H9 (cell line): ENCODE data around the gene B9D2. TPM values are rescaled to one million over a fixed set of nuclear protein-coding genes. Genes with fewer than 3 reads are reported as not detected.

Experiments
- DNase-seq: peaks from one replicate; pipeline ENCODE4 v3.0.0-alpha.2; 2017
- H2AFZ ChIP-seq: one replicate; pipeline ENCODE4 v1.6.1; 2013; ENCODE audit warnings: mild to moderate bottlenecking, low read length, control low read depth, moderate library complexity
- H2AK5ac ChIP-seq: 2 replicates; pipeline ENCODE4 v1.6.1; 2013; ENCODE audit warnings: low read length, control low read depth, mixed read lengths; ENCODE audit not compliant: insufficient read length
- H2BK120ac ChIP-seq: one replicate; pipeline ENCODE4 v1.6.1; 2013; ENCODE audit warnings: low read depth, mild to moderate bottlenecking, low read length, control low read depth, inconsistent platforms; ENCODE audit not compliant: poor library complexity, severe bottlenecking
- H2BK12ac ChIP-seq: 2 replicates; pipeline ENCODE4 v1.6.1; 2013; ENCODE audit warnings: low read length, control low read depth, mixed read lengths, low read depth; ENCODE audit not compliant: insufficient read length
- H2BK15ac ChIP-seq: 2 replicates; pipeline ENCODE4 v1.6.1; 2013; ENCODE audit warnings: low read depth, low read length, control low read depth
- H2BK20ac ChIP-seq: one replicate; pipeline ENCODE4 v1.6.1; 2013; ENCODE audit warnings: low read depth, mild to moderate bottlenecking, low read length, control low read depth, inconsistent platforms; ENCODE audit not compliant: poor library complexity, severe bottlenecking
- H2BK5ac ChIP-seq: 2 replicates; pipeline ENCODE4 v1.6.1; 2013; ENCODE audit warnings: low read length, control low read depth, mixed read lengths; ENCODE audit not compliant: insufficient read length
- H3K14ac ChIP-seq: 2 replicates; pipeline ENCODE4 v1.6.1; 2013; ENCODE audit warnings: low read length, control low read depth; ENCODE audit not compliant: insufficient read depth
- H3K18ac ChIP-seq: 2 replicates; pipeline ENCODE4 v1.6.1; 2013; ENCODE audit warnings: low read depth, mild to moderate bottlenecking, mixed read lengths, low read length, control low read depth; ENCODE audit not compliant: insufficient read length
- H3K23ac ChIP-seq: 2 replicates; pipeline ENCODE4 v1.6.1; 2013; ENCODE audit warnings: low read length, control low read depth, mixed read lengths, low read depth; ENCODE audit not compliant: insufficient read length
- H3K23me2 ChIP-seq: 2 replicates; pipeline ENCODE4 v1.6.1; 2013; ENCODE audit warnings: low read depth, mild to moderate bottlenecking, mixed read lengths, low read length, control low read depth; ENCODE audit not compliant: insufficient read length, poor library complexity, severe bottlenecking
- H3K27ac ChIP-seq: 2 replicates; pipeline ENCODE4 v1.5.1; 2013; ENCODE audit warnings: low read length, control low read depth, mixed read lengths, low read depth; ENCODE audit not compliant: insufficient read length
- H3K27me3 ChIP-seq: 2 replicates; pipeline ENCODE4 v1.6.1; 2013; ENCODE audit warnings: low read length, control low read depth, inconsistent platforms; ENCODE audit not compliant: insufficient read depth
- H3K4ac ChIP-seq: 2 replicates; pipeline ENCODE4 v1.6.1; 2013; ENCODE audit warnings: low read depth, mild to moderate bottlenecking, control low read depth, inconsistent platforms, low read length, moderate library complexity
- H3K4me1 ChIP-seq: 2 replicates; pipeline ENCODE4 v1.6.1; 2013; ENCODE audit warnings: low read length, control low read depth, inconsistent platforms; ENCODE audit not compliant: insufficient read depth
- H3K4me2 ChIP-seq: 2 replicates; pipeline ENCODE4 v1.6.1; 2013; ENCODE audit warnings: low read length, control low read depth, mixed read lengths; ENCODE audit not compliant: insufficient read length, insufficient read depth
- H3K56ac ChIP-seq: 2 replicates; pipeline ENCODE4 v1.6.1; 2013; ENCODE audit warnings: low read depth, mild to moderate bottlenecking, mixed read lengths, low read length, control low read depth; ENCODE audit not compliant: insufficient read length
- H3K79me1 ChIP-seq: 2 replicates; pipeline ENCODE4 v1.6.1; 2013; ENCODE audit warnings: low read depth, mild to moderate bottlenecking, moderate library complexity, low read length, control low read depth, inconsistent platforms; ENCODE audit not compliant: insufficient read depth, poor library complexity, severe bottlenecking
- H3K79me2 ChIP-seq: 2 replicates; pipeline ENCODE4 v1.6.1; 2013; ENCODE audit warnings: low read length, control low read depth, inconsistent platforms; ENCODE audit not compliant: insufficient read depth
- H3K9ac ChIP-seq: 2 replicates; pipeline ENCODE4 v1.6.1; 2013; ENCODE audit warnings: low read length, control low read depth, mixed read lengths; ENCODE audit not compliant: insufficient read length; ENCODE audit errors: extremely low read depth
- H3K9me3 ChIP-seq: one replicate; pipeline ENCODE4 v1.6.1; 2013; ENCODE audit warnings: low read depth, low read length, inconsistent platforms; ENCODE audit not compliant: control insufficient read depth
- H3T11ph ChIP-seq: one replicate; pipeline ENCODE4 v1.6.1; 2013; ENCODE audit warnings: mild to moderate bottlenecking, low read length, control low read depth, inconsistent platforms
- H4K20me1 ChIP-seq: one replicate; pipeline ENCODE4 v1.6.1; 2013; ENCODE audit not compliant: control insufficient read depth, insufficient read length, insufficient read depth
- H4K5ac ChIP-seq: 2 replicates; pipeline ENCODE4 v1.6.1; 2013; ENCODE audit warnings: low read depth, mild to moderate bottlenecking, mixed read lengths, low read length, control low read depth; ENCODE audit not compliant: insufficient read length
- H4K8ac ChIP-seq: replicated peaks from 2 replicates; pipeline ENCODE4 v1.6.1; 2013; ENCODE audit warnings: low read length, control low read depth, mixed read lengths, low read depth; ENCODE audit not compliant: insufficient read length
- H4K91ac ChIP-seq: 2 replicates; pipeline ENCODE4 v1.6.1; 2013; ENCODE audit warnings: low read depth, mild to moderate bottlenecking, moderate library complexity, mixed read lengths, low read length, control low read depth; ENCODE audit not compliant: insufficient read length
- H3K27ac Mint-ChIP-seq, 3 experiments: 2 replicates in 2 of 3; 3 replicates in 1 of 3; pipeline ENCODE4 v1.8.0; 2020 to 2021; ENCODE audit warnings: mixed read lengths in 3 of 3, mild to moderate bottlenecking in 1 of 3, moderate library complexity in 1 of 3
- H3K27me3 Mint-ChIP-seq: 2 replicates; pipeline ENCODE4 v1.8.0; 2021; ENCODE audit warnings: low read depth, mild to moderate bottlenecking, moderate library complexity, mixed read lengths
- H3K36me3 Mint-ChIP-seq, 3 experiments: 2 replicates in 2 of 3; 3 replicates in 1 of 3; pipeline ENCODE4 v1.8.0; 2020 to 2021; ENCODE audit warnings: low read depth in 3 of 3, mixed read lengths in 3 of 3; ENCODE audit not compliant: insufficient read depth in 1 of 3
- H3K4me1 Mint-ChIP-seq, 2 experiments: 2 replicates each; pipeline ENCODE4 v1.8.0; 2020; ENCODE audit warnings: mixed read lengths in 2 of 2
- H3K4me3 Mint-ChIP-seq, 2 experiments: 2 replicates in 1 of 2; 3 replicates in 1 of 2; pipeline ENCODE4 v1.8.0; 2020 to 2021; ENCODE audit warnings: mild to moderate bottlenecking in 2 of 2, mixed read lengths in 2 of 2, moderate library complexity in 1 of 2
- H3K9me3 Mint-ChIP-seq, 2 experiments: 2 replicates in 1 of 2; 3 replicates in 1 of 2; pipeline ENCODE4 v1.8.0; 2020; ENCODE audit warnings: mild to moderate bottlenecking in 2 of 2, mixed read lengths in 2 of 2, moderate library complexity in 1 of 2
- CTCF ChIP-seq: fragments of 200-600 bp; sonication (generic); conservative IDR thresholded peaks from 3 replicates; pipeline ENCODE4 v1.8.0; 2021; ENCODE audit warnings: antibody characterized with exemption, mild to moderate bottlenecking
- WGBS: extraction: QIAGEN DNeasy Blood & Tissue Kit; methylation state at CpG from one replicate; pipeline ENCODE4 v1.1.7; 2013; ENCODE audit warnings: missing lambda C conversion rate, low lambda C conversion rate, mixed read lengths; ENCODE audit not compliant: insufficient read length; ENCODE audit errors: extremely low coverage; 5-methylcytosine and 5-hydroxymethylcytosine counted together
- total RNA-seq: library from RNA; stranded (reverse); gene quantifications from 2 replicates; pipeline ENCODE4 v1.2.1, GENCODE V29; 2021

Gene B9D2
- total RNA-seq, 1 experiment from 2014 or later: 4.8 TPM

GRCh38 chr19:41357746-41358145 is 6.2 kb downstream of the B9D2 start:
- no CpG with 5 or more reads among the region's 13 CpGs for WGBS
- H3K9ac ChIP-seq: no peak overlapping the region
- H3K4me1 ChIP-seq: no peaks in the 10 kb centered on the region
- H2BK120ac ChIP-seq: no peak overlapping the region
- H3K4me3 Mint-ChIP-seq: no peak overlapping the region; a peak in 1 of 5 replicates
- H2BK15ac ChIP-seq: no peak overlapping the region
- no peaks in the 10 kb centered on the region for H3K9me3 ChIP-seq
- H2BK20ac ChIP-seq: no peak overlapping the region
- no peak overlapping the region for H2AK5ac ChIP-seq
- H4K5ac ChIP-seq: no peak overlapping the region
- H3K4me1 Mint-ChIP-seq: peaks cover 6 to 8% of the 10 kb centered on the region in 2 experiments
- peaks cover 5% of the 10 kb centered on the region for H3K23me2 ChIP-seq
- no peaks in the 10 kb centered on the region; the same call in 1 of the 2 replicates for H3K27me3 ChIP-seq
- H3K18ac ChIP-seq: no peak overlapping the region
- H3K23ac ChIP-seq: no peak overlapping the region
- H3K56ac ChIP-seq: no peak overlapping the region
- H3K4ac ChIP-seq: no peak overlapping the region
- no peak overlapping the region for H2BK12ac ChIP-seq
- peaks cover 0 to 10% (median 2%) of the 10 kb centered on the region in 3 experiments; a peak in 4 of 7 replicates for H3K36me3 Mint-ChIP-seq
- H3K27ac ChIP-seq: no peak overlapping the region
- no peak overlapping the region for H3K4me2 ChIP-seq
- no peaks in the 10 kb centered on the region for H3K9me3 Mint-ChIP-seq
- H3K79me2 ChIP-seq: no peaks in the 10 kb centered on the region
- H2AFZ ChIP-seq: no peak overlapping the region
- no peak overlapping the region for H4K8ac ChIP-seq
- peaks cover 14% of the 10 kb centered on the region for H3K27me3 Mint-ChIP-seq
- no peak overlapping the region for H3T11ph ChIP-seq
- H3K27ac Mint-ChIP-seq: 0 out of 7 replicates have a peak overlapping the region, but pooled peaks of 1 of the 3 experiments have one; percentile 8
- no peaks in the 10 kb centered on the region for H3K79me1 ChIP-seq
- H4K91ac ChIP-seq: no peak overlapping the region
- TF ChIP-seq CTCF: no peak
- no peaks in the 10 kb centered on the region for H4K20me1 ChIP-seq
- no peak overlapping the region for H2BK5ac ChIP-seq
- no peak overlapping the region for H3K14ac ChIP-seq
- DNase-seq: no peak
